NT2/D1 (cell line): Measurements from ENCODE around the gene AVL9.

Source experiments
- SUZ12 ChIP-seq: IDR thresholded peaks from 2 replicates; pipeline ENCODE4 v1.6.1; 2011; ENCODE audit not compliant: insufficient read length, insufficient read depth; ENCODE audit errors: extremely low read depth
- ZNF274 ChIP-seq: IDR thresholded peaks from 2 replicates; pipeline ENCODE4 v1.6.1; 2011; ENCODE audit warnings: mild to moderate bottlenecking, low read depth, low read length

DNA sequence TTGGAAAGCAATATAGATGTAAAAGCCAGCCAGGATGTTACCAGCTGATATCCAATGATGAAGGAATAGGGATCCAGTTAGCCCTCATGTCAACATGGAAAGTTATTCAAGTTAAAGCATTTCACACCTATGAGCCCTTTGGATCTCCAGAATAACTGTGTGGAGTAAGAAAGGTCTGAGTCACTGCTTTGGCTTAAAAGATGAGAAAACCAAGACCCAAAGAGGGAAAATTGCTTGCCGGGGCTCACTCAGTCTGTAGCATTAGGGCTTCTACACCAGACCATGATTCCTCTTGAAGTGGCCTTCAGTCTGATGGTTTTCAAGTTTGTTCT lies 17.7 kb upstream of the AVL9 start:
- TF ChIP-seq ZNF274 (no peak), SUZ12 (no peak)
